H9 (cell line): ENCODE data around the gene RBM46. TPM values are rescaled to one million over a fixed set of nuclear protein-coding genes. Genes with fewer than 3 reads are reported as not detected.

Experiments used
- DNase-seq: peaks from one replicate; pipeline ENCODE4 v3.0.0-alpha.2; 2017
- H2AFZ ChIP-seq: one replicate; pipeline ENCODE4 v1.6.1; 2013; ENCODE audit warnings: mild to moderate bottlenecking, low read length, control low read depth, moderate library complexity
- H2AK5ac ChIP-seq: 2 replicates; pipeline ENCODE4 v1.6.1; 2013; ENCODE audit warnings: low read length, control low read depth, mixed read lengths; ENCODE audit not compliant: insufficient read length
- H2BK120ac ChIP-seq: one replicate; pipeline ENCODE4 v1.6.1; 2013; ENCODE audit warnings: low read depth, mild to moderate bottlenecking, low read length, control low read depth, inconsistent platforms; ENCODE audit not compliant: poor library complexity, severe bottlenecking
- H2BK12ac ChIP-seq: 2 replicates; pipeline ENCODE4 v1.6.1; 2013; ENCODE audit warnings: low read length, control low read depth, mixed read lengths, low read depth; ENCODE audit not compliant: insufficient read length
- H2BK15ac ChIP-seq: 2 replicates; pipeline ENCODE4 v1.6.1; 2013; ENCODE audit warnings: low read depth, low read length, control low read depth
- H2BK20ac ChIP-seq: one replicate; pipeline ENCODE4 v1.6.1; 2013; ENCODE audit warnings: low read depth, mild to moderate bottlenecking, low read length, control low read depth, inconsistent platforms; ENCODE audit not compliant: poor library complexity, severe bottlenecking
- H2BK5ac ChIP-seq: 2 replicates; pipeline ENCODE4 v1.6.1; 2013; ENCODE audit warnings: low read length, control low read depth, mixed read lengths; ENCODE audit not compliant: insufficient read length
- H3K14ac ChIP-seq: 2 replicates; pipeline ENCODE4 v1.6.1; 2013; ENCODE audit warnings: low read length, control low read depth; ENCODE audit not compliant: insufficient read depth
- H3K18ac ChIP-seq: 2 replicates; pipeline ENCODE4 v1.6.1; 2013; ENCODE audit warnings: low read depth, mild to moderate bottlenecking, mixed read lengths, low read length, control low read depth; ENCODE audit not compliant: insufficient read length
- H3K23ac ChIP-seq: 2 replicates; pipeline ENCODE4 v1.6.1; 2013; ENCODE audit warnings: low read length, control low read depth, mixed read lengths, low read depth; ENCODE audit not compliant: insufficient read length
- H3K23me2 ChIP-seq: 2 replicates; pipeline ENCODE4 v1.6.1; 2013; ENCODE audit warnings: low read depth, mild to moderate bottlenecking, mixed read lengths, low read length, control low read depth; ENCODE audit not compliant: insufficient read length, poor library complexity, severe bottlenecking
- H3K27ac ChIP-seq: 2 replicates; pipeline ENCODE4 v1.5.1; 2013; ENCODE audit warnings: low read length, control low read depth, mixed read lengths, low read depth; ENCODE audit not compliant: insufficient read length
- H3K27me3 ChIP-seq: 2 replicates; pipeline ENCODE4 v1.6.1; 2013; ENCODE audit warnings: low read length, control low read depth, inconsistent platforms; ENCODE audit not compliant: insufficient read depth
- H3K4ac ChIP-seq: 2 replicates; pipeline ENCODE4 v1.6.1; 2013; ENCODE audit warnings: low read depth, mild to moderate bottlenecking, control low read depth, inconsistent platforms, low read length, moderate library complexity
- H3K4me1 ChIP-seq: 2 replicates; pipeline ENCODE4 v1.6.1; 2013; ENCODE audit warnings: low read length, control low read depth, inconsistent platforms; ENCODE audit not compliant: insufficient read depth
- H3K4me2 ChIP-seq: 2 replicates; pipeline ENCODE4 v1.6.1; 2013; ENCODE audit warnings: low read length, control low read depth, mixed read lengths; ENCODE audit not compliant: insufficient read length, insufficient read depth
- H3K56ac ChIP-seq: 2 replicates; pipeline ENCODE4 v1.6.1; 2013; ENCODE audit warnings: low read depth, mild to moderate bottlenecking, mixed read lengths, low read length, control low read depth; ENCODE audit not compliant: insufficient read length
- H3K79me1 ChIP-seq: 2 replicates; pipeline ENCODE4 v1.6.1; 2013; ENCODE audit warnings: low read depth, mild to moderate bottlenecking, moderate library complexity, low read length, control low read depth, inconsistent platforms; ENCODE audit not compliant: insufficient read depth, poor library complexity, severe bottlenecking
- H3K79me2 ChIP-seq: 2 replicates; pipeline ENCODE4 v1.6.1; 2013; ENCODE audit warnings: low read length, control low read depth, inconsistent platforms; ENCODE audit not compliant: insufficient read depth
- H3K9ac ChIP-seq: 2 replicates; pipeline ENCODE4 v1.6.1; 2013; ENCODE audit warnings: low read length, control low read depth, mixed read lengths; ENCODE audit not compliant: insufficient read length; ENCODE audit errors: extremely low read depth
- H3K9me3 ChIP-seq: one replicate; pipeline ENCODE4 v1.6.1; 2013; ENCODE audit warnings: low read depth, low read length, inconsistent platforms; ENCODE audit not compliant: control insufficient read depth
- H3T11ph ChIP-seq: one replicate; pipeline ENCODE4 v1.6.1; 2013; ENCODE audit warnings: mild to moderate bottlenecking, low read length, control low read depth, inconsistent platforms
- H4K20me1 ChIP-seq: one replicate; pipeline ENCODE4 v1.6.1; 2013; ENCODE audit not compliant: control insufficient read depth, insufficient read length, insufficient read depth
- H4K5ac ChIP-seq: 2 replicates; pipeline ENCODE4 v1.6.1; 2013; ENCODE audit warnings: low read depth, mild to moderate bottlenecking, mixed read lengths, low read length, control low read depth; ENCODE audit not compliant: insufficient read length
- H4K8ac ChIP-seq: replicated peaks from 2 replicates; pipeline ENCODE4 v1.6.1; 2013; ENCODE audit warnings: low read length, control low read depth, mixed read lengths, low read depth; ENCODE audit not compliant: insufficient read length
- H4K91ac ChIP-seq: 2 replicates; pipeline ENCODE4 v1.6.1; 2013; ENCODE audit warnings: low read depth, mild to moderate bottlenecking, moderate library complexity, mixed read lengths, low read length, control low read depth; ENCODE audit not compliant: insufficient read length
- H3K27ac Mint-ChIP-seq, 3 experiments: 2 replicates in 2 of 3; 3 replicates in 1 of 3; pipeline ENCODE4 v1.8.0; 2020 to 2021; ENCODE audit warnings: mixed read lengths in 3 of 3, mild to moderate bottlenecking in 1 of 3, moderate library complexity in 1 of 3
- H3K27me3 Mint-ChIP-seq: 2 replicates; pipeline ENCODE4 v1.8.0; 2021; ENCODE audit warnings: low read depth, mild to moderate bottlenecking, moderate library complexity, mixed read lengths
- H3K36me3 Mint-ChIP-seq, 3 experiments: 2 replicates in 2 of 3; 3 replicates in 1 of 3; pipeline ENCODE4 v1.8.0; 2020 to 2021; ENCODE audit warnings: low read depth in 3 of 3, mixed read lengths in 3 of 3; ENCODE audit not compliant: insufficient read depth in 1 of 3
- H3K4me1 Mint-ChIP-seq, 2 experiments: 2 replicates each; pipeline ENCODE4 v1.8.0; 2020; ENCODE audit warnings: mixed read lengths in 2 of 2
- H3K4me3 Mint-ChIP-seq, 2 experiments: 2 replicates in 1 of 2; 3 replicates in 1 of 2; pipeline ENCODE4 v1.8.0; 2020 to 2021; ENCODE audit warnings: mild to moderate bottlenecking in 2 of 2, mixed read lengths in 2 of 2, moderate library complexity in 1 of 2
- H3K9me3 Mint-ChIP-seq, 2 experiments: 2 replicates in 1 of 2; 3 replicates in 1 of 2; pipeline ENCODE4 v1.8.0; 2020; ENCODE audit warnings: mild to moderate bottlenecking in 2 of 2, mixed read lengths in 2 of 2, moderate library complexity in 1 of 2
- WGBS: extraction: QIAGEN DNeasy Blood & Tissue Kit; methylation state at CpG from one replicate; pipeline ENCODE4 v1.1.7; 2013; ENCODE audit warnings: missing lambda C conversion rate, low lambda C conversion rate, mixed read lengths; ENCODE audit not compliant: insufficient read length; ENCODE audit errors: extremely low coverage; 5-methylcytosine and 5-hydroxymethylcytosine counted together
- total RNA-seq: library from RNA; stranded (reverse); gene quantifications from 2 replicates; pipeline ENCODE4 v1.2.1, GENCODE V29; 2021
- TF ChIP-seq, protein P1 (sequence below): fragments of 200-600 bp; sonication (generic); conservative IDR thresholded peaks from 3 replicates; pipeline ENCODE4 v1.8.0; 2021; ENCODE audit warnings: antibody characterized with exemption, mild to moderate bottlenecking

The RBM46 gene
- total RNA-seq, 1 experiment from 2014 or later, result 0.17 TPM

DNA sequence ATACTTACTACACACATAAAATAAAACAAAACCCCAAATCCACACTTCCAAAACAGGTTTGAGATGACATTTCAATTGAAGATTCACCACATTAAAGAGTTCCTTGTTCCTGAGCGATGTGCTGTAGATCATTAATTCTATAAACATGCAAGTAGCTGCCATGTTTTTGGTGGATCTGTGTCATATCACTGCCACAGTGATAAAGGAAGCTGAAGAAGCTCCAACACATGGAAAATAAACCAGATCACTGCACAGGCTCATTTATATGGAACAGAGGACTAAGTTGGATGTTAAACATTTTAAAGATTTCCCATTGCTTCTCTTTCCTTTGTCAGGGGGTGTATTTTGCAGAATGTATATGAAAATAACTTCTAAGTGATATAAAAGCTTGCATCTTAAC is 2.8 kb upstream of the RBM46 start:
- Histone ChIP-seq H4K5ac (no peak overlapping the region), H3K27ac (no peak overlapping the region), H3K4me1 (no peaks in the 10 kb centered on the region), H3K23ac (no peak overlapping the region), H2BK20ac (no peak overlapping the region), H3K56ac (no peak overlapping the region), H3K14ac (no peak overlapping the region), H3K79me1 (no peaks in the 10 kb centered on the region), H2BK12ac (no peak overlapping the region), H3K4ac (no peak overlapping the region), H3K9me3 (no peaks in the 10 kb centered on the region), H2AFZ (no peak overlapping the region), H2AK5ac (no peak overlapping the region), H3K23me2 (no peaks in the 10 kb centered on the region), H3T11ph (no peak overlapping the region), H3K27me3 (no peaks in the 10 kb centered on the region), H2BK120ac (no peak overlapping the region), H2BK5ac (no peak overlapping the region), H3K4me2 (no peak overlapping the region), H4K8ac (no peak overlapping the region), H3K79me2 (no peaks in the 10 kb centered on the region), H3K9ac (no peak overlapping the region), H3K18ac (no peak overlapping the region), H4K91ac (no peak overlapping the region), H4K20me1 (no peaks in the 10 kb centered on the region), H2BK15ac (no peak overlapping the region)
- Mint-ChIP-seq H3K36me3 (no peaks in the 10 kb centered on the region), H3K9me3 (no peaks in the 10 kb centered on the region), H3K27ac (no peak overlapping the region), H3K27me3 (peaks cover 9% of the 10 kb centered on the region), H3K4me3 (no peak overlapping the region), H3K4me1 (no peaks in the 10 kb centered on the region; a peak in 2 of 4 replicates)
- no peak for DNase-seq
- TF ChIP-seq, protein P1, sequence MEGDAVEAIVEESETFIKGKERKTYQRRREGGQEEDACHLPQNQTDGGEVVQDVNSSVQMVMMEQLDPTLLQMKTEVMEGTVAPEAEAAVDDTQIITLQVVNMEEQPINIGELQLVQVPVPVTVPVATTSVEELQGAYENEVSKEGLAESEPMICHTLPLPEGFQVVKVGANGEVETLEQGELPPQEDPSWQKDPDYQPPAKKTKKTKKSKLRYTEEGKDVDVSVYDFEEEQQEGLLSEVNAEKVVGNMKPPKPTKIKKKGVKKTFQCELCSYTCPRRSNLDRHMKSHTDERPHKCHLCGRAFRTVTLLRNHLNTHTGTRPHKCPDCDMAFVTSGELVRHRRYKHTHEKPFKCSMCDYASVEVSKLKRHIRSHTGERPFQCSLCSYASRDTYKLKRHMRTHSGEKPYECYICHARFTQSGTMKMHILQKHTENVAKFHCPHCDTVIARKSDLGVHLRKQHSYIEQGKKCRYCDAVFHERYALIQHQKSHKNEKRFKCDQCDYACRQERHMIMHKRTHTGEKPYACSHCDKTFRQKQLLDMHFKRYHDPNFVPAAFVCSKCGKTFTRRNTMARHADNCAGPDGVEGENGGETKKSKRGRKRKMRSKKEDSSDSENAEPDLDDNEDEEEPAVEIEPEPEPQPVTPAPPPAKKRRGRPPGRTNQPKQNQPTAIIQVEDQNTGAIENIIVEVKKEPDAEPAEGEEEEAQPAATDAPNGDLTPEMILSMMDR, result no peak
- no CpG with 5 or more reads among the region's 1 CpG for WGBS
